GM21526 (cell line): ENCODE measurements around the gene SLC25A47.
"Not testable (repeated sequence)": the region's sequence is repeated elsewhere in the genome, so short reads cannot be mapped to it uniquely, and the experiment has no call there.

Experiments
- ATAC-seq: cut with Tn5 transposase; IDR thresholded peaks from one replicate; pipeline ENCODE4 v1.9.1; 2021; ENCODE audit warnings: moderate library complexity; ENCODE audit not compliant: unreplicated experiment, low FRiP score

SLC25A47 gene

GRCh38 chr14:100304825-100305323 is 18.3 kb upstream of the SLC25A47 start:
- no peak for ATAC-seq

- ATAC-seq = no peak
These were observed 17.6 kb upstream of the SLC25A47 start for GRCh38 chr14:100305324-100306100.

GRCh38 chr14:100306101-100306997 is 16.8 kb upstream of the SLC25A47 start, which contains the start of gene SLC25A29:
Gene SLC25A29 (minus strand): TSS chr14:100306444. CDS start chr14:100306232, 212 bp downstream.
- ATAC-seq = peak; percentile 85

GRCh38 chr14:100306998-100307765 is 16.0 kb upstream of the SLC25A47 start:
- ATAC-seq = no peak

GRCh38 chr14:100307766-100308426 is 15.2 kb upstream of the SLC25A47 start:
- no peak for ATAC-seq

GRCh38 chr14:100308427-100308792 is 14.7 kb upstream of the SLC25A47 start:
- ATAC-seq = not testable (repeated sequence)

- no peak for ATAC-seq
These were observed 14.0 kb upstream of the SLC25A47 start for GRCh38 chr14:100309028-100309737.

- ATAC-seq = not testable (repeated sequence)
These were observed 10.8 kb upstream of the SLC25A47 start for GRCh38 chr14:100312110-100312876.

- no peak for ATAC-seq
These were observed 10.2 kb upstream of the SLC25A47 start for GRCh38 chr14:100312877-100313400.

GRCh38 chr14:100313464-100314230 is 9.5 kb upstream of the SLC25A47 start:
- ATAC-seq = no peak

- ATAC-seq = no peak
These were observed 8.4 kb upstream of the SLC25A47 start for GRCh38 chr14:100314724-100315123.

- ATAC-seq = no peak
These were observed 5.8 kb upstream of the SLC25A47 start for GRCh38 chr14:100317389-100317788.

GRCh38 chr14:100317912-100318808 is 5.0 kb upstream of the SLC25A47 start:
- peak; percentile 78 for ATAC-seq

- ATAC-seq = no peak
These were observed 2.8 kb upstream of the SLC25A47 start for GRCh38 chr14:100320157-100320856.

- ATAC-seq = no peak
These were observed 1.5 kb upstream of the SLC25A47 start for GRCh38 chr14:100321473-100322137.
